ENCODE results near the gene NLRP6. TPM values are rescaled to one million over a fixed set of nuclear protein-coding genes. Genes with fewer than 3 reads are reported as not detected.

Gene NLRP6
- total RNA-seq, 1 experiment from 2014 or later: not detected

DNA sequence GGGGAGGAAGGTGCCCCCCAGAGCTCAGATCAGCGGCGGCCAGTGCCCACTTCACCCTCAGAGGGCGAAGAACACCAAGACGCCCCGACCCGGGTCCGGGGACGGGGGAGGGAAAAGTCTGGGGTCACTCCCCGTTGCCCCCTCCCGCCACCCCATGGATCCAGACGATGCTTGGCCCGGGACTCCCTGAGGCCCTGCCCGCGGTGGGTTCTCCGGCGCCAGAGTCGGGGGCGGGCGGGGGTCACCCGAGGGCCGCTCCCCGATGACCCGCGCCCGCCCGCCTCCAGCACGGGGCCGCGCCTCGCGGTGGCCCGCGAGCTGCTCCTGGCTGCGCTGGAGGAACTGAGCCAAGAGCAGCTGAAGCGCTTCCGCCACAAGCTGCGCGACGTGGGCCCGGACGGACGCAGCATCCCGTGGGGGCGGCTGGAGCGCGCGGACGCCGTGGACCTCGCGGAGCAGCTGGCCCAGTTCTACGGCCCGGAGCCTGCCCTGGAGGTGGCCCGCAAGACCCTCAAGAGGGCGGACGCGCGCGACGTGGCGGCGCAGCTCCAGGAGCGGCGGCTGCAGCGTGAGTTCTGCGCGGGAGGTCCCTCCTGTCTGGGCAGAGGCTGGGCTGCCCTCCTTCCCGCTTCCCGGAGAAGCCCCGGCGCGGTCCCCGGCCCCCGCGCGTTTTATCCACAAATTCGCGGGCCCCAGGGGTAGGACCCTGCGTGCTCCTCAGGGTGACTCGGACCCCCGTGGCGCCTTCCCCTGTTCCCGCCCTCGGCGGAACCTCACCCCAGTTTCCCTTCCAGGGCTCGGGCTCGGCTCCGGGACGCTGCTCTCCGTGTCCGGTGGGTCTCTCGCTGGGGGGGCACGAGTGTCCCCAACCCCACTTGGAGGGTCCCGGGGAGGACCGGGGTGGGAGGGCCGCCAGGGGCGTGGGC, 1.1 kb downstream of the NLRP6 start:
- Histone ChIP-seq H2BK15ac (ENCODE audit: low read depth, low read length) (no peak overlapping the region), H2BK5ac (ENCODE audit: insufficient read length, low read length) (no peak overlapping the region), H4K8ac (replicated peaks; ENCODE audit: insufficient read length, low read depth, low read length) (no peak overlapping the region), H3K18ac (ENCODE audit: insufficient read length, low read depth, low read length) (no peak overlapping the region), H3K9ac (ENCODE audit: extremely low read depth, insufficient read length, low read length) (no peak overlapping the region), H2AK5ac (ENCODE audit: insufficient read length, low read length) (no peak overlapping the region), H4K5ac (ENCODE audit: insufficient read length, low read depth, low read length) (no peak overlapping the region), H3K27me3 (ENCODE audit: insufficient read depth, low read length) (no peaks in the 10 kb centered on the region), H3T11ph (ENCODE audit: low read length) (no peak overlapping the region), H3K14ac (ENCODE audit: insufficient read depth, low read length) (no peak overlapping the region), H3K4ac (ENCODE audit: low read depth, low read length) (no peak overlapping the region), H3K23me2 (ENCODE audit: insufficient read length, low read depth, low read length, poor library complexity, severe bottlenecking) (no peaks in the 10 kb centered on the region), H3K79me2 (ENCODE audit: insufficient read depth, low read length) (no peaks in the 10 kb centered on the region), H3K4me2 (ENCODE audit: insufficient read depth, insufficient read length, low read length) (no peak overlapping the region), H3K4me1 (ENCODE audit: insufficient read depth, low read length) (no peaks in the 10 kb centered on the region), H2BK120ac (ENCODE audit: low read depth, low read length, poor library complexity, severe bottlenecking) (no peak overlapping the region), H2BK12ac (ENCODE audit: insufficient read length, low read depth, low read length) (no peak overlapping the region), H3K23ac (ENCODE audit: insufficient read length, low read depth, low read length) (no peak overlapping the region), H2AFZ (ENCODE audit: low read length) (no peak overlapping the region), H3K27ac (ENCODE audit: insufficient read length, low read depth, low read length) (no peak overlapping the region), H4K91ac (ENCODE audit: insufficient read length, low read depth, low read length) (no peak overlapping the region), H2BK20ac (ENCODE audit: low read depth, low read length, poor library complexity, severe bottlenecking) (no peak overlapping the region), H3K56ac (ENCODE audit: insufficient read length, low read depth, low read length) (no peak overlapping the region), H4K20me1 (ENCODE audit: control insufficient read depth, insufficient read depth, insufficient read length) (no peaks in the 10 kb centered on the region), H3K9me3 (ENCODE audit: control insufficient read depth, low read depth, low read length) (no peaks in the 10 kb centered on the region), H3K79me1 (ENCODE audit: insufficient read depth, low read depth, low read length, poor library complexity, severe bottlenecking) (no peaks in the 10 kb centered on the region)
- TF ChIP-seq CTCF (conservative IDR thresholded peaks at IDR 0.05): no peak
- Mint-ChIP-seq H3K4me3 (no peak overlapping the region), H3K36me3 (ENCODE audit: insufficient read depth in 1 of 3, low read depth in 3 of 3) (no peaks in the 10 kb centered on the region; a peak in 2 of 7 replicates), H3K27me3 (ENCODE audit: low read depth) (no peaks in the 10 kb centered on the region; the same call in 1 of the 2 replicates), H3K27ac (no peak overlapping the region), H3K9me3 (peaks cover 2 to 3% of the 10 kb centered on the region in 2 experiments; a peak in 1 of 5 replicates), H3K4me1 (peaks cover 33 to 42% of the 10 kb centered on the region in 2 experiments)
- no peak for DNase-seq
- no CpG with 5 or more reads among the region's 97 CpGs for WGBS (ENCODE audit: extremely low coverage, insufficient read length, low lambda C conversion rate)

Measured in H9 (cell line).